HG03045 (cell line): ENCODE measurements around the gene TMEM117.

Experiments used
- ATAC-seq: cut with Tn5 transposase; IDR thresholded peaks from one replicate; pipeline ENCODE4 v1.9.1; 2021; ENCODE audit warnings: mild to moderate bottlenecking, moderate library complexity; ENCODE audit not compliant: unreplicated experiment

TMEM117 gene

GRCh38 chr12:44078273-44078672 is 242.4 kb downstream of the TMEM117 start:
- ATAC-seq, result no peak

DNA sequence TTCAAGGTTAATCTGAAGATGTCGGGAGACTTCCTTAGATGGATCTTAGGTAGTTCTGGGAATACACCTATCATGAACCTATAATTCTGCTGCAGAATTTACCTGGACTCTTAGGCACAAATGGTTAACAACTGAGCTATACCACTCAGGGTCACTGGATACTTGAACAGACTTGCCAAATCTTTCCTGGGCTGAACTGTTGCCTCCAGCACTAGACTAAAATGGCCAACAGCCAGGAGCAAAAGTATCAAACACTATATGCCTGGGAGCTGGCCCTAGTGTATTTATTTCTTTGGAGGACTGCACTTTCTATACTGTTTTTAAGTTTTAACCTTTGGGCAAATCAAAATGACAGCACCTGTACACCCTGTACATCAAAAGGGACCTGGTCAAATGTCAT is 252.8 kb downstream of the TMEM117 start:
- ATAC-seq, result no peak

GRCh38 chr12:44091948-44092606 is 256.2 kb downstream of the TMEM117 start:
- ATAC-seq, result no peak

DNA sequence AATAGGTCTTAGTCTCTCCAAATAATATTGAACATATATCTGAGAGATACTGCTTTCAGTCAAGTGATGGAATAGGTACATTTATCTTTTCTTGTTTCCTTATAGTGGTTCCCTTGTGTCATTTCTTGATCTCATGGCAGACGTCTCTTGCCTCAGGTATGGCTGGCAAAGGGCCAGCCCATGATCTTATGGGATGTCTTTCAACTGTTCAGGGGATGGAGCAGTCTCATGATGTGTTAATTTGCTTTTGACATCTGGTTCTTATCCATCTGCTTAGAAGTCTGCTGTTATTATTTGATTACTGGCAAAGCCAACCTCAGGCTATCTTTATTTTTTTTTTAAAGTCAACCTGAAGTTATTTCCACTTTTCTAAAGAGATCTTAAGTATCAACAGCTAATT is 262.9 kb downstream of the TMEM117 start:
- ATAC-seq, result no peak

DNA sequence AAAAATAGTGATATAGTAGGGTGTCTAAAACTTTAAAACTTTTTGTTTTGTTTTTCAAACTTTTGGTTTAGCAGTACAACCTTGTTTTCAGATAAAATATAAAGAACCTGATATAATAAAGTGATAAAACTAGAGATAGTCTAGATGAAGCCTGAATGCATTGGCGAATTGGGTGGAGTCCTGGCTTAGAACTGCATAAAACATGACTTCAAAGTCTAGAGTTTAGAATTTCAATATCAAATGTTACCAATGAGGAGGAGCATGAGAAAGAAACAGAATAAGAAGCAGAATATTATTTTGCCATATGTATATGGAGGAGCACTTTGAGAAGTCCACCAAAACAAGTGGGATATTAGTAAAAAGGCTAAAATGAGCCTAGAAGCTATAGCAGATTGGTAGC is 263.6 kb downstream of the TMEM117 start:
- no peak for ATAC-seq

DNA sequence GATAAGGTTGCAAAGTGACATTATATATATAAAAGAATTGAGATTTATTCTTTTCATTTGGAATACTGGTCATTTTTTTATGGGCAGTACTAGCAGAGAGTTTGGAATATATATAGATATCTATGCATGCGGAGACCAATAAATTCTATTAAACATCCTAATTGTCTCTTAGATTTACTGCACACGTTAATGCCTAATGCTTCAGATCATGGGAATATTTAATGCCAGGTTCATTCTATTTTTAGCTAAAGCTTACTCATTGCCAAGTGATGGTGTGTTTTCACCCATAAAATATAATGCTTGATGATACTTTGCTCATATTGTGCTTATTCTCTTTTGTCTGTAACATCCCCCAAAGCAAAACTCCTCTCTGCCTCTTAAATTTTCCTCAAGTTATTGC is 264.4 kb downstream of the TMEM117 start:
- no peak for ATAC-seq

- ATAC-seq, result no peak
Measured at GRCh38 chr12:44101475-44101874, 265.6 kb downstream of the TMEM117 start.

- no peak for ATAC-seq
Measured at GRCh38 chr12:44114906-44115305, 279.0 kb downstream of the TMEM117 start.

DNA sequence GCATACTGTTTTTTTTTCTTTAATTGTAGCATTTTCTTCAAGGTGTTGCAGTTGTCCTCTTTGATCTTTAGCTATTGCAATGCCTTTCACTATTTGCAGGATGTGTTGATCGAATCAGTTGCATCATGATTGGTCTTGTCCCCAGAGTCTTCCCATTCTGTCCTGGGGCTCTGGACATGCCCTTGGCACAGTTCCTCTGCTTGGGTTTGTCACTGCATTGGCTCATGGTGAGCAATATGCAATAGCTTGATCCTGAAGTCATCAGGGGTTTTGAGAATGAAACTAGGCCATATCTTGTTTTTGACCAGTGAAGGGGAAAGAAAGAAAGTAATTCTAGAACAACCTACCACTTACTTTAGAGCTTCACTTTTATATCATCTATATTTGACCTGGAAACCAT is 281.5 kb downstream of the TMEM117 start:
- ATAC-seq, result no peak

- no peak for ATAC-seq
Measured at GRCh38 chr12:44118946-44119345, 283.1 kb downstream of the TMEM117 start.

DNA sequence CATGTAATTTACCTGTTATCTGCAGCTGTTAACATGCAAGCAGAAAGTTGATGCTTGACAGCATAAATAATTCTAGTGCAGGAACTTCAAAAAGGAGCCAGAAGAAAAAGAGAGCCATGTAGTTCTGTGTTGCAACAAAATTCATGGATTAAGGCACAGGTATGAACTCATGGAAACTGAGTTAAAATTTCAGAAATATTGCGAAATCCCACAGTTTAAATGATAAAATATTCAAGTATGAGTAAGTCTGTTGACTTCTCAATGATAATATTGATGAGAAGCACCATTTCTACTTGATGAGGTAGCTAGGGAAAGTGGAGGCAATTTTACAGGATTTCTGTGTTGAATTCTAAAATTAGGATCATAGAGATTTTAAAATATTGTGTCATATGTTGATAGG is 290.9 kb downstream of the TMEM117 start:
- no peak for ATAC-seq

DNA sequence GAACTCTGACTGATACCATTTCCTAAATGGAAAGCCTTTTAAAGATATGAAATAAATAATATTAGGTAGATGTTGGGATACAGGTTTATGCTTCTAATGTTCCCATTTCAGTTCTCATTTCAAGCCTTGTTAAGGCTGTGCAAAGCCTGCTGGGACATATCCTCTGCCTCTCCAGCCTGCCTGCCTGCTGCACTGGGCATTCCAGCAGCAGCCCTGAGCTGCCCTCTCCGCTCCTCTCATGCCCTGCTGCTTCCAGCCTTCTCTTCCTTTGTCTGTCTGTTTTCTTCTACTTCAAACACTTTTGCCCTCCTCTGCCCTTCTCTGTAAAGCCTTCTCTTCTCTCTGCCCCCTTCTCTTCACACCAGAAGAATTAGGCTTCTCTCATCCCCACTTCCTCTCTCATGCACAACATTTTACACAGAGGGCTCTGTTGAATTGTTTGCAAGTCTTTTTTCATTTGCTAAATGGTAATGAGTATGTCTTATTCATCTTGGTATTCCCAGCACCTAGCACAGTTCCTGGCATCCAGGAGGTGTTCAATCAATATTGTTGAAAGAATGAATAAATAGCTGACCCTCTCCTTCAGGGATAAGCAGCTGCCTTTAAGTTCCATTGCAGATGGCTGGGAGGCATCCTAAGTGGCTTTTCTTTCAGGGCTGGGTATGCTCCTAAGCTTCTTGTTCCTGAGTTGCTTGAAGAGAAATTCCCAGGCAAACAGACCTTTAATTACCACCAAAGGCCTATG is 292.3 kb downstream of the TMEM117 start:
- ATAC-seq, result no peak

GRCh38 chr12:44143175-44143574 is 307.3 kb downstream of the TMEM117 start:
- no peak for ATAC-seq

- no peak for ATAC-seq
Measured at GRCh38 chr12:44148936-44149335, 313.1 kb downstream of the TMEM117 start.

- no peak for ATAC-seq
Measured at GRCh38 chr12:44154128-44154527, 318.2 kb downstream of the TMEM117 start.

DNA sequence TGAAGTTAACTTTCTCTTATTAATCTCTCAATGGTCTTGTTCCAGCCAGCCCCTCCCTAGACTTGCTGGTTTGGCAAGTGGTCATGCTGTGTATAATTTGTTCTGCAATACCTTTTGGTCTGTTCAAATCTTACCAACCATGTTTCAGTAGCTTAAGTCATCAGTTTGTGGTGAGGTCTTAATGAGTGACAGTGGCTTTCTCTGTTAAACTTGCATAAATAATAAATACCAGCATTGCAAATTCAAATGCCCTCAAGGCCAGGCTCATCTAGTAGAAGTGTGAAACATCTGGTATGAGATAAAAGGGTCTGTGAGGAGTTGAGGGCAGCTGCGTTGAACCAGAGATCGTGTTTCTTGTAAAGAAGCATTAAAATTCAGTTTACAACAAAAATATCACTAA is 319.5 kb downstream of the TMEM117 start:
- no peak for ATAC-seq

- peak; percentile 76 for ATAC-seq
Measured at GRCh38 chr12:44157359-44157758, 321.5 kb downstream of the TMEM117 start.

DNA sequence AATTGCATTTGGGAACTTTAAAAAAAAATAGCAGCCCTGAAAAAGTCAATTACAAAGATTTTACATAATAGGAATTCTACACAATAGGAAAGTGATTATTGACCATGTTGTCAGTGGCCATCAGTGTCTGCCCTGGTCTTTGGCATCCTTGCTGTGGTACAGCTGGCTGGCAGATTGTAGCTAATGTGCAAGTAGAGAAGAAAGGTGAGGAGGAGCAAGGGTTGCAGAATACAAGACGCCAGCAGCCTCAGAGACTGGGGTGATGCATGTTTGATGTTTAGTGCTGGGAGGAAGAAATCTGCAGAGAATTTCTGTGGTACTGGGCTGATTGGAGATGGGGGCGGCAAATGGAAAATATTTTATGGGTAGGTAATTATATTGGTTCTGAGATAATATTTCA is 322.9 kb downstream of the TMEM117 start:
- no peak for ATAC-seq

- ATAC-seq, result no peak
Measured at GRCh38 chr12:44159216-44159615, 323.3 kb downstream of the TMEM117 start.

GRCh38 chr12:44159862-44160261 is 324.0 kb downstream of the TMEM117 start:
- no peak for ATAC-seq

GRCh38 chr12:44162961-44163360 is 327.1 kb downstream of the TMEM117 start:
- ATAC-seq, result no peak

- no peak for ATAC-seq
Measured at GRCh38 chr12:44174053-44174452, 338.2 kb downstream of the TMEM117 start.
